HG02885 (cell line): ENCODE measurements around the gene TRMT112.
A peak's percentile ranks its signal among the peaks of the same experiment; 100 is the strongest.

ENCODE experiments used
- ATAC-seq: cut with Tn5 transposase; IDR thresholded peaks from one replicate; pipeline ENCODE4 v1.9.1; 2021; ENCODE audit warnings: mild to moderate bottlenecking; ENCODE audit not compliant: unreplicated experiment, poor library complexity

TRMT112 gene

DNA sequence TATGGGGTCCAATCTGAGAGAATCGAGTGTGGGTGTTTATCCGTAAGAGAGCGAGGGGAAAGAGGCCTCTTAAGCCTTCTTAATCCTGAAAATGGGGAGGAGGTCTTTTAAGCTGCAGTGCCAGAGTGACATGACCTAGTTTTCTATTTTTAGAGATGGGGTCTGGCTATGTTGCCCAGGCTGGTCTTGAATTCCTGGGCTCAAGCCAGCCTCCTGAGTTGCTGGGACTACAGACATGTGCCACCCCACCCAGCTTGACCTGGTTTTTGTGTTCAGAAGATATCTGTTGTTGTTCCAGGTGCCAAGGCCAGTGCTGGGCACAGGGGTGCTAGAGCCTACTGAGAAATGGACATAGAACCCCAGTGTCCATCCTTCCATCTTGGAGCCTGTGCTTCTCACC lies 34.3 kb downstream of the TRMT112 start:
- ATAC-seq = no peak

DNA sequence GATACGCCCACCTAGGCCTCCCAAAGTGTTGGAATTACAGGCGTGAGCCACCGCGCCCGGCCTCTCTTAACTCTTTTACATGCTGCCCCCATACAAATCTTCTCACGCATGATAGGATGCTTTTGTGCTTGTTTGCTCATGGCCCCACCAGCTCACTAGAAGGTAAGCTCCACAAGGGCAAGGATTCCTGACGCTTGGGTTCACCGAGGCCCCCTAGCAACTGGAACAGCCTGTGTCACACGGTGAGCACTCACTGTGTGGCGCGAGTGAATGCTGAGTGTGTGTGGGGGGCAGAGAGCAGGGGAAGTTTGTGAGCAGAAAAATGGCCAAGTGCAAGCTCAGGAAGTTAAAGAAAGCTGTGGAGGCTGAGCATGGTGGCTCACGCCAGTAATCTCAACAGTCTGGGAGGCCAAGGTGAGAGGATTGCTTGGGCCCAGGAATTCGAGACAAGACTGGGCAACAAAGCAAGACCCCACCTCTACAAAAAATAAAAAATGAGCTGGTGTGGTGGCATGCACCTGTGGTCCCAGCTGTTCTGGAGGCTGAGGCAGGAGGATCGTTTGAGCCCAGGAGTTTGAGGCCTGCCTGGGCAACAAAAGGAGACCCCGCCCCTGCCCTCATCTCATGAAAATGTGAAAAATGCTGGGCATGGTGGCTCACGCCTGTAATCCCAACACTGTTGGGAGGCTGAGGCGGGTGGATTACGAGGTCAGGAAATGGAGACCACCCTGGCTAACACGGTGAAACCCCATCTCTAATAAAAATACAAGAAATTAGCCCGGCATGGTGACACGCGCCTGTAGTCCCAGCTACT lies 35.2 kb downstream of the TRMT112 start:
- no peak for ATAC-seq

DNA sequence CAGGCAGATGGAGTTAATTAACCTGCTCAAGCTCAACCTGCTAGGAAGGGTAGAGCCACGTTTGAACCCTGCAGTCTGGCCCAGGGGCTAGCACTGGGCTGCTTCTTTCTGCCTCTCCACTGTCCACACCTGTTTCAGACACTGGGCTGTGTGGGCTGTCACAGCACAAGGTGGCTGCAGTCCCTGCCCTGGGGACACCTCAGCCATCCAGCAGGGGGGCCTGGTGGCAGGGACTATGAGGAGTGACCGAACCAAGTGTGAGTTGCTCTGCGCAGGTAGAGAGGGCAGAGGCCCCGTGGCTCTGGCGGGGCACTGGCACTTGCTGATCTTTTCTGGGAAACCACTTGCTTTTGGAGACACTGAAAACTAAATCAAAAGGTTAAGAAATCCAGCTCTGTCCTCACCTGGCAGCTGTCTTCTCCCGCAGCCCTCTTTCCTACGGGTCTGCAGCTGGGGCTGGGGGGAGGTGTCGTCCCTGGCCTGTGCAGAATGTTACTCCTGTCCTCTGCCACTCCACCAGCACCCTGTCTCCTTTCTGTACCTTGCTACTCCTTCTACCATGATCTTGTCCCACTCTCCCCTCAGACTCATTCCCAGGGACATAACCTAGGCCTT lies 38.7 kb downstream of the TRMT112 start:
- ATAC-seq = no peak

DNA sequence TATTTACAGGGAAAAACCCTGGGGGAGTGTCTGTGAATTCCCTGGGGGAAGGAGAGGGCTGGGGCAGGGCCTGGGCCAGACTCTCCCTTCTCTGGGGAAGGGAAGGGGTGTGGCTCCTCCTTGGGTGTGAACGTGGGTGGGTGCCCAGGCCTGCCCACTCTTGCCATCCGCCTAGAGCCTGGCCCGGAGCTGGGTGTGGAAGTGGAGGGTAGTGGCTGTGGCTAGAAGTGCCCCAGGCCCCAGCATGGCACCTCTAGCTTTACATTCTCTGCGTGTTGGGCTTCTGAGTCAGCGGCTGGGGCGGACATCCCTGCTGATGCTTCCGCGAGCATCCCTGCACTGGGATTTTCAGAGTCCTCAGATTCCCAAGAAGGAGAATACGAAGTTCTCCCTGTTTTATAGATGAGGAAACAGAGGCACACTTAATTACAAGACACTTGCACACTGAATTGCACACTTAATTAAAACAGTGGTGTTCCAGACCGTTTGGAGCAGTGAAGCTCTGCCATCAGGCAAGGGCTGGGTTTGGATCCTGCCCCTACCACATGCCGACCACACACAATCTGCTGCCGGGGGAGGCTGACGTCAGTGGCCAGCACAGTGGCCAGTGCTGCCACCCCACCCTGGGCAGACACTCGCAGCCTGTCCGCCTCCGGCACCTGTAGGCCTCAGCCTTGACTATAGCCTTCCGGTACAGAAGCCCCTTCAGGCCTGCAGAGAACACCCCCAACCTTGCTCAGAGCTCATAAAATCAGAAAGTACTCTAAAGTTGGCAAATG lies 40.5 kb downstream of the TRMT112 start:
- ATAC-seq = no peak

DNA sequence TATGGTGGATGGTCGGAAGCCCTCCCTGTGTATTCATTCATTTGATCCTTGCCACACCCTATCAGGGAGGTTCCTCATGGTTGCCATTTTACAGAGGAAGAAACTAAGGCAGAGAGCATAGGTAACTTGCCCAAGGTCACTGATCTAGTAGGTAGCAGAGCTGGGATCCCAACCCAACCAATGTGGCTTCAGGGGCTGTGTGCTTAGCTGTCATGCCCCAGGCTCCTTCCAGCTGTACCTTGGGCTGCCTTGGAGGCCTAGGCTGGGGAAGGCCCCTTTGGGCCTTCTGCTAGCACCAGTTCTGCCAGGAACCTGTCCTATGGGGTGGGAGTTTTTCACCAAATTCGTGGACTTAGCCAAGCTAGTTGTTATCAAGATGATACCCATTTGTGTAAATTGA lies 41.5 kb downstream of the TRMT112 start:
- no peak for ATAC-seq

DNA sequence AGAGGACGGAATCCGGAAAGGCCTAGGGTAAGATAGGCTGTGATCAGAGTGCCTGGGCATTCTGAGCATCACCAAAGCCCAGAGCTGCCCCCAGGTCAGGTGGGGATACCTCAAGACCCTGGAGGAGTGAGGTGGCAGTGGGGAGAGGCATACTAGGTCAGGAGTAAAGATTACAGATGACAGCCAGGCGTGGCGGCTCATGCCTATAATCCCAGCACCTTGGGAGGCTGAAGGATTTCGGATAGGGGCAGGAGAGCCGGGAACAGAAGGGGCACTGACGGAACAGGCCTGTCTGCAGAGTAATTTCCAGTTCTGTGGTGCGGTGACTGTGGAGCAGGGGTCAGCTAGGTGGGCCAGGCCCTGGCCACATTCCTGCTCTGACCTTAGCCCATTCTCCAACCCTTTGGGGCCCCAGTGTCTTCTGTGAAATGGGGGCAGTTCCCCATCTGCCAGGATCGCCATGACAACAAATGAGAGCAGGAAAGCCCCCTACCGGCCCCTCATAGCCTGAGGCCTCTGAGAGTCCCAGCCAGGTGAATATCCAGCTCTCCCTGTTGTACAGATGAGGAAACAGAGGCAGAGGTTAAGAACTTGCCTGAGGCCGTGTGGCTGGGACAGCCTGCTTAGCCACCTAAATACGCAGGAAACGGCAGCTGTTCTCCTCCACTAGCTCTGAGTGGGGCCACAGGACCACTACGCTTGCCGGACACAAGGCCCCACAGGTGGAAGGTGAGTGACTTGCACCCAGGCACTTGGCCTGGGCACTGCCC lies 42.1 kb downstream of the TRMT112 start:
- ATAC-seq = no peak

DNA sequence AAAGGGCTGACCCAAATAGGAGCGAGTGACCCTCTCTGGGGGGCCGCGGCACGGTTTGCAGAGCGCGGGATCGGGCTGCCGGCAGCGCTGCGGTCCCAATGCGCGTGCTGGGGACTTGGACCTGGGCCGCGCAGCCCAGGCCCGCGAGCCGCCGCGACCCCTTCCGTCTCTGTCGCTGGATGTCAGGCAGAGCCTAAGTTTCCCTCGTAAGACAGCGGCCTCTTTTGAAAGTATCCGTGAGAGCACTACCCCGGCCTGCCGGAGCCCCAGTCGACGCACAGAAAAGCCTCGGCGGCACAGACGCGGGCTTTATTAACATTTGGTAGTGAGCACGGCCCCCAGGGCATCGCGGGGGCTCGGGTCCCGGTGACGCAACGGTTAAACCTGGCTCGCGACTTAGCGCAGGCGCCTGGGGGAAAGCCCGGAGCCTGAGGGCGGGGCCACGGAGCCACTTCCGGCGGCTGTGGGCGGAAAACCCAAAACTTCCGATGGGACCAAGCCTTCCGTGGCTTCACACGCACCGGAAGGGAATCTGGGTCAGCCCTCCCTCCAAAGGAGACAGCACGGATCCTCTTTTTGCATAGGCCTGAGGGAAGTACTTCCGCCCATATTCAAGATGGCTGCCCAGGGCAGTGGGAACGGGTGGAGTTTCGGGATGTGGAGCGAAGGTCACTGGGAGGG lies 47.7 kb downstream of the TRMT112 start:
- ATAC-seq = peak; percentile 77

DNA sequence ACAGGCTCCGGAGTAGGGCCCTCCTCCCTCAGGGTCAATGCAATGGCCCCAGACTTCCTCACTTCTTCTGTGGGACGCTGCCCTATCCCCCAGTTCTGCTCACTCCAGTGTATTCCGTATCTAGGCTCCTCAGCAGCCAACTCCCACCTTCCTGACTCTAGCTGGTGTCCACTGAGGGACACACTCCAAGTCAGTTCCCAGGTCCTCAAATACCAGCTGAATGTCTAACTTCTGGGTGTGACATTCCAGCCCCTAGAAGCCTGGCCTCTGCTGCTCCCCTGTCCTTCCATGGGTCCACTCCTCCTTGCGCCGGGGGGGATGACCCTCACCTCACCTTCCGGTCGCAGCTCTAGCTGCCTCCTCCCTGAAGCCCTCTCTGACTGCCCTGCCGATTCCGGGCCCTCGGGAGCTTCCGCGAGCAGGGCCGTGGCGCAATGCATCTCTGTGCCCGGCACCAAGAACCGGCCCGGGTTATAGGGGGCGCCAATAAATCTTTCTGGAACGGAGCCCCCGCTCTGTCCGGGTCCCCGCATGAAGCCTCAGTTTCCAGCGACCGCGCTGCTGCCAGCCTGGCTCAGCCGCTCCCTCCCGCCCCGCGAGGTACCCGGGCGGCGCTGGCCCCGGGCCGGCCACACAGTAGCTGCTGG lies 48.3 kb downstream of the TRMT112 start:
- ATAC-seq = peak; percentile 12

DNA sequence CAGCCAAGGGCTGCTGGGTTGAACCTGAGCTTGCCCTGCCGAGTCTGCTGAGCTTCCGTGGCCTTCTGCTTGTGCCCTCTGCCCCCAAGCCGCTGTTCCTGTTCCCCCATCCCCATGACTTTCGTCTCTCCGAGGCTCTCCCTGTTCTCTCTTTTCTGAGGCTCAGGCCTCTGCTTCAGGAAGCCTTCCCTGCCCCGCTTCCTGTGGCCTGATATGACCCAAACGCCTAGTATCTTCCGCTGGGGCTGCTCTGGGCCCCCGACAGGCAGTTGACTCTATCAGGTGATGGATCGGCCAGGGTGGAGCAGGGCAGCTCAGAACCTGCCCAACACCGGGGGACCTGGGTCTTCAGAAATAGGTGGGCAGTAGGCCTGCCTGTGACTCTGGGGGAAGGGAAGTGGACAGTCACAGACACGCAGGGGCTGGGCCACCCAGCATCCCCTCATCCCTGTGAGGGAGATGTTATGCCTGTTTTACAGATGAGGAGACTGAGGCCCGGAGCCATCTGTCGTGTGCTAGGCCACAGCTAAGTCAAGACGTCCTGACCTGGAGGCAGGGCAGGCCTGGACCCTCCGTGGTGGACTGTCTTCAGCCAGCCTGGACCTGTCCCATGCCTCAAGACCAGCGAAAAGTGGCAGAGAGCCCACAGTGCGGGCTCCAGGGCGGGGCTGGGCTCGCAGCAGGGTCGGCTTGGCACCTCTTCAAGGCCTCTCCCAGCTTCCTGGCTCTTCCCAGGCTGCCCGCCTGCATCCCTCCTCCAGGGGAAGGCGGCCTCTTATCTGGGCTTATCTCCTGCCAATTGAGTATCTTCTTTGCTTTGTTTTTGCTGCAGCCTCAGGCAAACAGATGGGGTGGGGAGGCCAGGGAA lies 49.1 kb downstream of the TRMT112 start:
- no peak for ATAC-seq

DNA sequence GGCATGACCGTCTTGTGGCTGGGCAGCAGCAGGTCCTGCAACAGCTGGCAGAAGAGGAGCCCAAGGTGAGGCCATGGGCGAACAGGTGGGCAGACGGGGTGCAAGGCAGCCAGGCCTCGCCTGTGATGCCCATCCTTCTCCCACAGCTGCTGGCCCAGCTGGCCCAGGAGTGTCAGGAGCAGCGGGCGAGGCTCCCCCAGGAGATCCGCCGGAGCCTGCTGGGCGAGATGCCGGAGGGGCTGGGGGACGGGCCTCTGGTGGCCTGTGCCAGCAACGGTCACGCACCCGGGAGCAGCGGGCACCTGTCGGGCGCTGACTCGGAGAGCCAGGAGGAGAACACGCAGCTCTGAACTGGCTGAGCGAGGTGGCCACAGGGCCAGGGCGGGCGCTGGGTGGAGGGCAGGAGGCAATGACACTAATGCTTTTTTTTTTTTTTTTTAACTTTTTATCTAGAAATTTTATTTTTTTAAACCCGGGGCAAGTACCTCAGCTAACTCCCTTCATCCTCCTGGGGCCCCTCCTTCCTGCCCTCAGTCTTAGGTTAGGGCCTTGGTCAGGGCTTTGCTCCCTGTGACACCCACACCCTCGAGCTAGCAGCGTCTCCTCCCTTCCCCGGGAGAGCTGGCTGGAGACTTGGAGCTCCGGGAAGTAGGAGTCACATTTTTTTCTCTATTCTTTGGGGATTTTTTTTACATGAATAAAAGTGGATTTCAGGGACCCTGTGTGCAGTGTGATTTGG lies 50.0 kb downstream of the TRMT112 start:
- ATAC-seq = no peak
